CD4-positive, alpha-beta T cell treated with Interleukin-6 for 4 hours (primary cell): ENCODE measurements around the gene DCLRE1C.
"Not testable (repeated sequence)": the region's sequence is repeated elsewhere in the genome, so short reads cannot be mapped to it uniquely, and the experiment has no call there.

Source experiments
- DNase-seq: peaks from one replicate; pipeline ENCODE4 v3.0.0-alpha.2; 2020; ENCODE audit warnings: mixed read lengths

Gene DCLRE1C

GRCh38 chr10:14942950-14943338 lies 11.0 kb downstream of the DCLRE1C start:
- DNase-seq, result not testable (repeated sequence)

GRCh38 chr10:14942147-14942949 lies 11.5 kb downstream of the DCLRE1C start:
- DNase-seq, result not testable (repeated sequence)

GRCh38 chr10:14938971-14939370 lies 14.9 kb downstream of the DCLRE1C start:
- not testable (repeated sequence) for DNase-seq

GRCh38 chr10:14936584-14936983 lies 17.3 kb downstream of the DCLRE1C start:
- no peak for DNase-seq

GRCh38 chr10:14930610-14931009 lies 23.3 kb downstream of the DCLRE1C start:
- no peak for DNase-seq

- no peak for DNase-seq
Measured at GRCh38 chr10:14926722-14927416, 27.0 kb downstream of the DCLRE1C start.

- no peak for DNase-seq
Measured at GRCh38 chr10:14926061-14926470, 27.8 kb downstream of the DCLRE1C start.

- no peak for DNase-seq
Measured at GRCh38 chr10:14925268-14925667, 28.6 kb downstream of the DCLRE1C start.

- no peak for DNase-seq
Measured at GRCh38 chr10:14924013-14924412, 29.9 kb downstream of the DCLRE1C start.

GRCh38 chr10:14918964-14919363 lies 34.9 kb downstream of the DCLRE1C start:
- no peak for DNase-seq

- no peak for DNase-seq
Measured at GRCh38 chr10:14917827-14918226, 36.1 kb downstream of the DCLRE1C start.

- DNase-seq, result no peak
Measured at GRCh38 chr10:14916600-14916999, 37.3 kb downstream of the DCLRE1C start.

GRCh38 chr10:14911801-14912200 lies 42.1 kb downstream of the DCLRE1C start:
- DNase-seq, result no peak

- no peak for DNase-seq
Measured at GRCh38 chr10:14910953-14911352, 42.9 kb downstream of the DCLRE1C start.

GRCh38 chr10:14909101-14909500 lies 44.8 kb downstream of the DCLRE1C start:
- no peak for DNase-seq

GRCh38 chr10:14907591-14907990 lies 46.3 kb downstream of the DCLRE1C start:
- DNase-seq, result not testable (repeated sequence)

- DNase-seq, result no peak
Measured at GRCh38 chr10:14906765-14907164, 47.1 kb downstream of the DCLRE1C start.

GRCh38 chr10:14905890-14906289 lies 48.0 kb downstream of the DCLRE1C start:
- no peak for DNase-seq

- DNase-seq, result no peak
Measured at GRCh38 chr10:14904864-14905263, 49.0 kb downstream of the DCLRE1C start.

GRCh38 chr10:14904316-14904732 lies 49.6 kb downstream of the DCLRE1C start:
- peak; percentile 19 for DNase-seq

GRCh38 chr10:14891151-14891550 lies 62.7 kb downstream of the DCLRE1C start:
- DNase-seq, result no peak

- no peak for DNase-seq
Measured at GRCh38 chr10:14889318-14889717, 64.6 kb downstream of the DCLRE1C start.

GRCh38 chr10:14884082-14884481 lies 69.8 kb downstream of the DCLRE1C start:
- DNase-seq, result no peak

GRCh38 chr10:14880229-14880628 lies 73.7 kb downstream of the DCLRE1C start:
- no peak for DNase-seq

GRCh38 chr10:14879928-14880193 lies 74.0 kb downstream of the DCLRE1C start:
- no peak for DNase-seq
